ENCODE data around the gene KRCC1. TPM values are rescaled to one million over a fixed set of nuclear protein-coding genes. Genes with fewer than 3 reads are reported as not detected.

The KRCC1 gene
- polyA plus RNA-seq, 3 donors = 10.8 to 31.6 (median 24.7) TPM

GRCh38 chr2:88071365-88071764 lies 15.8 kb upstream of the KRCC1 start:
- Histone ChIP-seq H3K9ac (ENCODE audit: insufficient read depth, low read length, poor library complexity, severe bottlenecking) (no peak overlapping the region), H2AFZ (ENCODE audit: insufficient read depth, low read depth, low read length, poor library complexity, severe bottlenecking) (peak overlapping the region; percentile 6), H4K20me1 (ENCODE audit: insufficient read depth, low read length) (no peaks in the 10 kb centered on the region), H3K4me2 (replicated peaks; ENCODE audit: extremely low read depth, low read length, poor library complexity, severe bottlenecking) (no peak overlapping the region), H3K79me2 (ENCODE audit: insufficient read depth, low read length) (no peaks in the 10 kb centered on the region), H3K9me3 (replicated peaks in 1 of 2; ENCODE audit: control insufficient read depth in 1 of 2, insufficient read depth in 1 of 2, low read length in 2 of 2) (no peaks in the 10 kb centered on the region), H3K4me3 (replicated peaks in 1 of 3; ENCODE audit: low read depth in 2 of 3, low read length in 3 of 3) (no peak overlapping the region), H3K36me3 (replicated peaks in 1 of 2; ENCODE audit: control insufficient read depth in 1 of 2, insufficient read depth in 2 of 2, low read length in 2 of 2) (no peaks in the 10 kb centered on the region), H3K27me3 (ENCODE audit: control insufficient read depth in 2 of 2, insufficient read depth in 2 of 2, low read length in 2 of 2) (no peaks in the 10 kb centered on the region), H3K27ac (ENCODE audit: low read depth in 1 of 2, low read length in 2 of 2) (no peak overlapping the region), H3K4me1 (ENCODE audit: control insufficient read depth in 1 of 2, insufficient read depth in 2 of 2, low read length in 2 of 2) (peaks cover 10 to 11% of the 10 kb centered on the region in 2 donors)
- Mint-ChIP-seq H3K27me3 (ENCODE audit: low read depth in 3 of 3) (peaks cover 0 to 3% (median 0%) of the 10 kb centered on the region in 3 donors), H3K27ac (no peak overlapping the region), H3K4me1 (peaks cover 15% of the 10 kb centered on the region), H3K36me3 (no peaks in the 10 kb centered on the region), H3K4me3 (no peak overlapping the region), H3K9me3 (peaks cover 0 to 2% (median 0%) of the 10 kb centered on the region in 7 donors)
- WGBS (ENCODE audit: insufficient coverage) = no CpG with 5 or more reads among the region's 2 CpGs
- intact Hi-C loops (cut with micrococcal nuclease) = no loop called here
- TF ChIP-seq, protein P1, sequence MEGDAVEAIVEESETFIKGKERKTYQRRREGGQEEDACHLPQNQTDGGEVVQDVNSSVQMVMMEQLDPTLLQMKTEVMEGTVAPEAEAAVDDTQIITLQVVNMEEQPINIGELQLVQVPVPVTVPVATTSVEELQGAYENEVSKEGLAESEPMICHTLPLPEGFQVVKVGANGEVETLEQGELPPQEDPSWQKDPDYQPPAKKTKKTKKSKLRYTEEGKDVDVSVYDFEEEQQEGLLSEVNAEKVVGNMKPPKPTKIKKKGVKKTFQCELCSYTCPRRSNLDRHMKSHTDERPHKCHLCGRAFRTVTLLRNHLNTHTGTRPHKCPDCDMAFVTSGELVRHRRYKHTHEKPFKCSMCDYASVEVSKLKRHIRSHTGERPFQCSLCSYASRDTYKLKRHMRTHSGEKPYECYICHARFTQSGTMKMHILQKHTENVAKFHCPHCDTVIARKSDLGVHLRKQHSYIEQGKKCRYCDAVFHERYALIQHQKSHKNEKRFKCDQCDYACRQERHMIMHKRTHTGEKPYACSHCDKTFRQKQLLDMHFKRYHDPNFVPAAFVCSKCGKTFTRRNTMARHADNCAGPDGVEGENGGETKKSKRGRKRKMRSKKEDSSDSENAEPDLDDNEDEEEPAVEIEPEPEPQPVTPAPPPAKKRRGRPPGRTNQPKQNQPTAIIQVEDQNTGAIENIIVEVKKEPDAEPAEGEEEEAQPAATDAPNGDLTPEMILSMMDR (IDR thresholded peaks at IDR 0.05) = no peak
- no peak for DNase-seq

DNA sequence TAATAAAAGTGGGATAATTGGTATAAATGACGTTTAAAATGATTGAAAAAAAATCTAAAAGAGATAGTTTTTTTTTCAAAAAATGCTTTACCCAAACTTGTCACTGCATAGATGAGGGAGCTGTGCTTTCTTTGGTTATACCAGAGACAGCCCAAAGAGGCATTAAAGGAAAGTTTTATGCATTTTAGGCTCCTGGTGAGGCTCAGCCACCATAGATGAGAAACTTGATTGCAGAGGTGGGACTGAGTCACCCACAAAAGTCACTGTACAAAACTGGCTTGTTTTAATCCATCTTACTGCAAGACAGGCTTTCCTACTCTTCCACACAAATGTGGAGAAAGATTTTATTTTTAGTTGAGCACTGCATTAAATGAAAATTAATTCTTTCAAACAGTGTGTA lies 14.5 kb upstream of the KRCC1 start:
- H3K36me3 Mint-ChIP-seq = no peaks in the 10 kb centered on the region
- no peak for DNase-seq
- Histone ChIP-seq H3K4me3 (replicated peaks in 1 of 3; ENCODE audit: low read depth in 2 of 3, low read length in 3 of 3) (no peak overlapping the region), H3K27ac (ENCODE audit: low read depth in 1 of 2, low read length in 2 of 2) (no peak overlapping the region), H3K9me3 (replicated peaks in 1 of 2; ENCODE audit: control insufficient read depth in 1 of 2, insufficient read depth in 1 of 2, low read length in 2 of 2) (no peaks in the 10 kb centered on the region), H3K27me3 (ENCODE audit: control insufficient read depth in 2 of 2, insufficient read depth in 2 of 2, low read length in 2 of 2) (no peaks in the 10 kb centered on the region), H3K36me3 (replicated peaks in 1 of 2; ENCODE audit: control insufficient read depth in 1 of 2, insufficient read depth in 2 of 2, low read length in 2 of 2) (no peaks in the 10 kb centered on the region), H3K4me1 (ENCODE audit: control insufficient read depth in 1 of 2, insufficient read depth in 2 of 2, low read length in 2 of 2) (peaks cover 6 to 7% of the 10 kb centered on the region in 2 donors), H2AFZ (ENCODE audit: insufficient read depth, low read depth, low read length, poor library complexity, severe bottlenecking) (no peak overlapping the region), H3K9ac (ENCODE audit: insufficient read depth, low read length, poor library complexity, severe bottlenecking) (no peak overlapping the region), H4K20me1 (ENCODE audit: insufficient read depth, low read length) (no peaks in the 10 kb centered on the region), H3K79me2 (ENCODE audit: insufficient read depth, low read length) (no peaks in the 10 kb centered on the region), H3K4me2 (replicated peaks; ENCODE audit: extremely low read depth, low read length, poor library complexity, severe bottlenecking) (no peak overlapping the region)
- intact Hi-C loops (cut with micrococcal nuclease) = no loop called here
- peaks cover 0 to 2% (median 0%) of the 10 kb centered on the region in 7 donors for H3K9me3 Mint-ChIP-seq
- H3K27ac Mint-ChIP-seq = no peak overlapping the region
- peaks cover 9% of the 10 kb centered on the region for H3K4me1 Mint-ChIP-seq
- peaks cover 0 to 3% (median 0%) of the 10 kb centered on the region in 3 donors for H3K27me3 Mint-ChIP-seq (ENCODE audit: low read depth in 3 of 3)
- H3K4me3 Mint-ChIP-seq = no peak overlapping the region
- TF ChIP-seq, protein P1 (IDR thresholded peaks at IDR 0.05) = no peak
- WGBS (ENCODE audit: insufficient coverage) = no CpG with 5 or more reads among the region's 1 CpG
